ENCODE data around the gene GPBP1L1. TPM values are rescaled to one million over a fixed set of nuclear protein-coding genes. Genes with fewer than 3 reads are reported as not detected.
A peak's percentile ranks its signal among the peaks of the same experiment; 100 is the strongest.
"Not testable (repeated sequence)": the region's sequence is repeated elsewhere in the genome, so short reads cannot be mapped to it uniquely, and the experiment has no call there.

GPBP1L1 gene
- 100 to 1,000 TPM in 3 of 4 donors, 10 to 100 TPM in 1; 82.4 to 131 (median 109) TPM for polyA plus RNA-seq (ENCODE audit: insufficient read length in 4 of 4)

- peak; percentile 88 to 96 (median 94) for DNase-seq (ENCODE audit: low read depth in 4 of 4, low spot score in 2 of 4)
Measured at GRCh38 chr1:45686288-45687013, at the start of gene GPBP1L1. GPBP1L1 (minus strand) TSS chr1:45686533; CDS start chr1:45659087, 27,446 bp downstream.

- no peak for DNase-seq (ENCODE audit: low read depth in 4 of 4, low spot score in 2 of 4)
Measured at GRCh38 chr1:45730780-45731319, 44.5 kb upstream of the GPBP1L1 start.

GRCh38 chr1:45730075-45730779 lies 43.9 kb upstream of the GPBP1L1 start:
- DNase-seq (ENCODE audit: low read depth in 4 of 4, low spot score in 2 of 4) = peak in 1 of 4 donors; percentile 17

GRCh38 chr1:45726007-45726406 lies 39.7 kb upstream of the GPBP1L1 start:
- not testable (repeated sequence) for DNase-seq (ENCODE audit: low read depth in 4 of 4, low spot score in 2 of 4)

- no peak for DNase-seq (ENCODE audit: low read depth in 4 of 4, low spot score in 2 of 4)
Measured at GRCh38 chr1:45723248-45723930, 37.1 kb upstream of the GPBP1L1 start.

- DNase-seq (ENCODE audit: low read depth in 4 of 4, low spot score in 2 of 4) = no peak
Measured at GRCh38 chr1:45722809-45723208, 36.5 kb upstream of the GPBP1L1 start.

GRCh38 chr1:45721207-45721606 lies 34.9 kb upstream of the GPBP1L1 start:
- DNase-seq (ENCODE audit: low read depth in 4 of 4, low spot score in 2 of 4) = no peak

GRCh38 chr1:45718289-45718688 lies 32.0 kb upstream of the GPBP1L1 start:
- no peak for DNase-seq (ENCODE audit: low read depth in 4 of 4, low spot score in 2 of 4)

- not testable (repeated sequence) for DNase-seq (ENCODE audit: low read depth in 4 of 4, low spot score in 2 of 4)
Measured at GRCh38 chr1:45717386-45717785, 31.1 kb upstream of the GPBP1L1 start.

- DNase-seq (ENCODE audit: low read depth in 4 of 4, low spot score in 2 of 4) = no peak
Measured at GRCh38 chr1:45716700-45717099, 30.4 kb upstream of the GPBP1L1 start.

- no peak for DNase-seq (ENCODE audit: low read depth in 4 of 4, low spot score in 2 of 4)
Measured at GRCh38 chr1:45713711-45714110, 27.4 kb upstream of the GPBP1L1 start.

- DNase-seq (ENCODE audit: low read depth in 4 of 4, low spot score in 2 of 4) = no peak
Measured at GRCh38 chr1:45704637-45705036, 18.3 kb upstream of the GPBP1L1 start.

- no peak for DNase-seq (ENCODE audit: low read depth in 4 of 4, low spot score in 2 of 4)
Measured at GRCh38 chr1:45694823-45695222, 8.5 kb upstream of the GPBP1L1 start.

- DNase-seq (ENCODE audit: low read depth in 4 of 4, low spot score in 2 of 4) = not testable (repeated sequence)
Measured at GRCh38 chr1:45693811-45694210, 7.5 kb upstream of the GPBP1L1 start.

GRCh38 chr1:45687754-45688740 lies 1.7 kb upstream of the GPBP1L1 start, which contains the start of gene TMEM69:
TMEM69 (plus strand) TSS chr1:45688181; CDS start chr1:45691069, 2,888 bp downstream.
- peak; percentile 81 to 89 (median 88) for DNase-seq (ENCODE audit: low read depth in 4 of 4, low spot score in 2 of 4)

GRCh38 chr1:45687014-45687753 lies 851 bp upstream of the GPBP1L1 start:
- peak; percentile 94 to 98 (median 97) for DNase-seq (ENCODE audit: low read depth in 4 of 4, low spot score in 2 of 4)

GRCh38 chr1:45686015-45686287 lies 382 bp downstream of the GPBP1L1 start:
- DNase-seq (ENCODE audit: low read depth in 4 of 4, low spot score in 2 of 4) = peak in 3 of 4 donors; percentile 42 to 63 (median 62)

- DNase-seq (ENCODE audit: low read depth in 4 of 4, low spot score in 2 of 4) = peak in 3 of 4 donors; percentile 7 to 64 (median 39)
Measured at GRCh38 chr1:45685308-45686014, 872 bp downstream of the GPBP1L1 start.
